Stimulated activated CD4-positive, alpha-beta T cell treated with anti-CD3 and anti-CD28 coated beads, TNF-alpha, amount 100 ng/mL, for 1 hour (primary cell): Measurements from ENCODE around the gene NOC4L.

Source experiments
- DNase-seq, 3 donors: peaks; one replicate each; pipeline ENCODE4 v3.0.0-alpha.2; 2020; ENCODE audit warnings: low read depth in 3 of 3, low spot score in 1 of 3

Gene NOC4L

GRCh38 chr12:132155771-132156572 is 11.7 kb downstream of the NOC4L start:
- no peak for DNase-seq

- DNase-seq, result no peak
These were observed 12.5 kb downstream of the NOC4L start for GRCh38 chr12:132156573-132157325.

GRCh38 chr12:132157733-132158409 is 13.6 kb downstream of the NOC4L start:
- DNase-seq, result no peak

GRCh38 chr12:132158677-132159554 is 14.7 kb downstream of the NOC4L start:
- DNase-seq, result no peak

GRCh38 chr12:132159555-132160003 is 15.3 kb downstream of the NOC4L start:
- DNase-seq, result no peak

- DNase-seq, result no peak
These were observed 15.8 kb downstream of the NOC4L start for GRCh38 chr12:132160016-132160415.

GRCh38 chr12:132160601-132161035 is 16.4 kb downstream of the NOC4L start:
- DNase-seq, result no peak

GRCh38 chr12:132161036-132161781 is 17.0 kb downstream of the NOC4L start:
- DNase-seq, result no peak

GRCh38 chr12:132161796-132162507 is 17.7 kb downstream of the NOC4L start:
- no peak for DNase-seq

GRCh38 chr12:132162508-132163031 is 18.3 kb downstream of the NOC4L start:
- DNase-seq, result no peak

GRCh38 chr12:132163041-132163910 is 19.0 kb downstream of the NOC4L start:
- no peak for DNase-seq

- no peak for DNase-seq
These were observed 19.6 kb downstream of the NOC4L start for GRCh38 chr12:132163911-132164288.

GRCh38 chr12:132164426-132164825 is 20.2 kb downstream of the NOC4L start:
- no peak for DNase-seq

- DNase-seq, result no peak
These were observed 21.3 kb downstream of the NOC4L start for GRCh38 chr12:132165584-132165983.

GRCh38 chr12:132166093-132166492 is 21.8 kb downstream of the NOC4L start:
- no peak for DNase-seq

- no peak for DNase-seq
These were observed 22.7 kb downstream of the NOC4L start for GRCh38 chr12:132166801-132167591.

- DNase-seq, result no peak
These were observed 23.5 kb downstream of the NOC4L start for GRCh38 chr12:132167611-132168310.
